Activated CD8-positive, alpha-beta memory T cell treated with anti-CD3 and anti-CD28 coated beads for 48 hours (primary cell): ENCODE results near the gene TOMM22.

Source experiments
- DNase-seq, 3 experiments: peaks; one replicate each; pipeline ENCODE4 v3.0.0-alpha.2; 2020; ENCODE audit warnings: low read depth in 2 of 3, low spot score in 2 of 3

The TOMM22 gene

GRCh38 chr22:38733724-38734381 is 52.1 kb downstream of the TOMM22 start:
- DNase-seq: no peak

- no peak for DNase-seq
These were observed 52.8 kb downstream of the TOMM22 start for GRCh38 chr22:38734421-38735100.
